Endothelial cell of umbilical vein (primary cell): ENCODE measurements around the gene NOL6. TPM values are rescaled to one million over a fixed set of nuclear protein-coding genes. Genes with fewer than 3 reads are reported as not detected.

Experiments used
- BruUV-seq: library from RNA; stranded (reverse); fragments of 400-500 nt; replicated peaks from 2 replicates; lab custom pipeline; 2021; lab: Mats Ljungman, UMichigan
- CTCF ChIA-PET: fragments of 300-600, 350-600 bp; sonication (Branson Sonifier 250); formaldehyde crosslinking; loops from one replicate; lab custom pipeline; 2021; ENCODE audit warnings: antibody characterized with exemption, inconsistent platforms; lab: Charles Lee
- POLR2A ChIA-PET: fragments of 300-600, 350-600 bp; sonication (Branson Sonifier 250); formaldehyde crosslinking; loops from one replicate; lab custom pipeline; 2021; ENCODE audit warnings: antibody characterized with exemption, inconsistent platforms; lab: Charles Lee
- DNase-seq: peaks from one replicate; pipeline ENCODE4 v3.0.0-alpha.2; 2011; ENCODE audit warnings: low read depth, low spot score
- FAIRE-seq: peaks from 2 replicates; lab custom pipeline; 2011; peaks lifted over from hg19 to GRCh38; lab: Jason Lieb, UNC
- H2AFZ ChIP-seq: 2 replicates; pipeline ENCODE4 v1.6.0; 2012; ENCODE audit warnings: low read depth, low read length, control low read depth, inconsistent platforms
- H3K27ac ChIP-seq: 2 replicates; pipeline ENCODE4 v1.5.1; 2011; ENCODE audit warnings: low read depth, mild to moderate bottlenecking, control low read depth, low read length, moderate library complexity; ENCODE audit not compliant: insufficient read depth
- H3K27me3 ChIP-seq, 2 experiments: 2 replicates each; pipeline versions ENCODE4 v1.6.0 to v1.6.1; 2011; ENCODE audit warnings: low read length in 2 of 2, mixed read lengths in 1 of 2; ENCODE audit not compliant: control insufficient read depth in 2 of 2, insufficient read depth in 2 of 2
- H3K36me3 ChIP-seq, 2 experiments: 2 replicates in 1 of 2; 3 replicates in 1 of 2; pipeline ENCODE4 v1.5.1; 2011; ENCODE audit warnings: low read length in 2 of 2, mild to moderate bottlenecking in 1 of 2, moderate library complexity in 1 of 2; ENCODE audit not compliant: control insufficient read depth in 2 of 2, insufficient read depth in 2 of 2; ENCODE audit errors: extremely low read depth in 1 of 2
- H3K4me1 ChIP-seq: 3 replicates; pipeline ENCODE4 v1.5.1; 2011; ENCODE audit warnings: mild to moderate bottlenecking, low read length; ENCODE audit not compliant: control insufficient read depth, insufficient read depth; ENCODE audit errors: extremely low read depth
- H3K4me2 ChIP-seq: 2 replicates; pipeline ENCODE4 v1.6.1; 2011; ENCODE audit warnings: low read length, control low read depth, mixed read lengths; ENCODE audit not compliant: insufficient read depth
- H3K4me3 ChIP-seq, 3 experiments: fragments of 200-600 bp in 1 of 3; sonication (generic), shearing (Covaris generic) in 1 of 3; replicated peaks in 1 of 3; 2 replicates each; pipeline ENCODE4 v1.5.1; 2011 to 2016; ENCODE audit warnings: control low read depth in 3 of 3, low read length in 3 of 3, mild to moderate bottlenecking in 2 of 3, inconsistent platforms in 1 of 3, low read depth in 1 of 3, moderate library complexity in 1 of 3; ENCODE audit not compliant: insufficient read depth in 1 of 3
- H3K79me2 ChIP-seq: 2 replicates; pipeline ENCODE4 v1.6.0; 2012; ENCODE audit warnings: low read length, inconsistent platforms; ENCODE audit not compliant: control insufficient read depth, insufficient read depth
- H3K9ac ChIP-seq: replicated peaks from 2 replicates; pipeline ENCODE3; 2011; ENCODE audit warnings: low read length, control low read depth; ENCODE audit not compliant: insufficient read depth; ENCODE audit errors: extremely low read depth
- H3K9me1 ChIP-seq: replicated peaks from 3 replicates; pipeline ENCODE4 v1.6.0; 2011; ENCODE audit warnings: mild to moderate bottlenecking, low read length; ENCODE audit not compliant: control insufficient read depth, insufficient read depth; ENCODE audit errors: extremely low read depth
- H3K9me3 ChIP-seq: replicated peaks from 2 replicates; pipeline ENCODE4 v1.5.1; 2012; ENCODE audit warnings: low read length, inconsistent platforms; ENCODE audit not compliant: control insufficient read depth, insufficient read depth
- H4K20me1 ChIP-seq: replicated peaks from 2 replicates; pipeline ENCODE3; 2011; ENCODE audit warnings: mild to moderate bottlenecking, low read length; ENCODE audit not compliant: control insufficient read depth, insufficient read depth; ENCODE audit errors: extremely low read depth
- EZH2 ChIP-seq: IDR thresholded peaks from 2 replicates; pipeline ENCODE4 v1.6.1; 2012; ENCODE audit warnings: borderline replicate concordance, low read depth, mild to moderate bottlenecking, moderate library complexity, low read length, inconsistent platforms; ENCODE audit not compliant: severe bottlenecking
- FOS ChIP-seq: IDR thresholded peaks from 2 replicates; pipeline ENCODE4 v1.6.1; 2011; ENCODE audit warnings: mild to moderate bottlenecking, low read length, moderate library complexity, borderline replicate concordance; ENCODE audit not compliant: insufficient read depth
- GATA2 ChIP-seq: IDR thresholded peaks from 2 replicates; pipeline ENCODE4 v1.7.0; 2011; ENCODE audit warnings: low read depth, mild to moderate bottlenecking, moderate library complexity, mixed read lengths, low read length; ENCODE audit not compliant: insufficient read length, insufficient read depth
- JUN ChIP-seq: IDR thresholded peaks from 2 replicates; pipeline ENCODE4 v1.6.1; 2011; ENCODE audit warnings: borderline replicate concordance, low read depth; ENCODE audit not compliant: insufficient read length, insufficient read depth
- MYC ChIP-seq: IDR thresholded peaks from one replicate; pipeline ENCODE4 v1.6.1; 2011; ENCODE audit warnings: mild to moderate bottlenecking, low read depth, low read length
- POLR2A ChIP-seq: IDR thresholded peaks from 2 replicates; pipeline ENCODE4 v1.6.1; 2012; ENCODE audit warnings: low read depth, mild to moderate bottlenecking, control low read depth, low read length
- POLR2AphosphoS5 ChIP-seq: IDR thresholded peaks from 2 replicates; pipeline ENCODE4 v1.6.1; 2012; ENCODE audit warnings: low read depth, mild to moderate bottlenecking, control low read depth, low read length, moderate library complexity; ENCODE audit not compliant: insufficient read depth
- dilution Hi-C: fragments of 300-500 bp; cut with MboI; formaldehyde crosslinking; loops from one replicate; pipeline ENCODE4 v1.15.0; 2019; ENCODE audit warnings: low sequenced_read_pairs; ENCODE audit not compliant: extremely low pct_ligation_motif_present
- intact Hi-C: fragments of 100-400 bp; cut with micrococcal nuclease; formaldehyde crosslinking; loops from one replicate; pipeline ENCODE4 v1.10.0; 2022
- polyA plus RNA-seq, 4 experiments: library from polyadenylated mRNA; depleted of rRNA in 3 of 4; stranded (reverse) in 3 of 4; unstranded in 1 of 4; fragments of >200 nt; gene quantifications; 2 replicates each; pipeline versions ENCODE4 v1.2.1 to v1.2.3, GENCODE V29; 2011 to 2012; ENCODE audit warnings: missing spikeins in 1 of 4
- total RNA-seq: library from RNA; stranded (reverse); gene quantifications from 2 replicates; pipeline ENCODE4 v1.2.3, GENCODE V29; 2021
- TF ChIP-seq, protein P1 (sequence below): IDR thresholded peaks from 2 replicates; pipeline ENCODE4 v1.6.1; 2011; ENCODE audit not compliant: insufficient read depth, insufficient read length
- TF ChIP-seq, protein P2 (sequence below), 2 donors: IDR thresholded peaks; 1 replicate in 1 of 2; 2 replicates in 1 of 2; pipeline ENCODE4 v1.5.1; 2011; ENCODE audit warnings: low read length in 2 of 2, mild to moderate bottlenecking in 2 of 2, moderate library complexity in 2 of 2, control low read depth in 1 of 2, inconsistent platforms in 1 of 2, low read depth in 1 of 2; ENCODE audit not compliant: insufficient read depth in 1 of 2; ENCODE audit errors: extremely low read depth in 1 of 2

NOL6 gene
- total and polyA plus RNA-seq, 2 donors (not counting 3 experiments of a cell fraction or from before 2014, with no cell fraction given) = 35.7 to 45.1 TPM

GRCh38 chr9:33443464-33444154 lies 30.1 kb downstream of the NOL6 start:
- no peaks in the 10 kb centered on the region for H3K9me1 ChIP-seq
- H3K27me3 ChIP-seq = peaks cover 0 to 2% of the 10 kb centered on the region in 2 experiments
- no peak overlapping the region for H3K27ac ChIP-seq
- H3K9me3 ChIP-seq = no peaks in the 10 kb centered on the region
- no peak overlapping the region for H3K4me3 ChIP-seq
- H3K36me3 ChIP-seq = no peaks in the 10 kb centered on the region
- CTCF ChIA-PET = interaction anchor here (0.8 to 5.9 kb wide), 4 partner anchors 8 to 69 kb away, joined by 3 to 57 read pairs (median 10); no protein-coding TSS in a partner anchor
- peaks cover 7% of the 10 kb centered on the region for H3K4me1 ChIP-seq
- intact Hi-C loops = no loop called here
- no peaks in the 10 kb centered on the region for H4K20me1 ChIP-seq
- dilution Hi-C loops = no loop called here
- no peak overlapping the region for H3K4me2 ChIP-seq
- POLR2A ChIA-PET = no interaction called here
- no peak for FAIRE-seq
- no peak for DNase-seq
- TF ChIP-seq GATA2 = no peak
- no peak for TF ChIP-seq POLR2A
- TF ChIP-seq, protein P1, sequence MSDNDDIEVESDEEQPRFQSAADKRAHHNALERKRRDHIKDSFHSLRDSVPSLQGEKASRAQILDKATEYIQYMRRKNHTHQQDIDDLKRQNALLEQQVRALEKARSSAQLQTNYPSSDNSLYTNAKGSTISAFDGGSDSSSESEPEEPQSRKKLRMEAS = no peak
- TF ChIP-seq MYC = no peak
- TF ChIP-seq, protein P2, sequence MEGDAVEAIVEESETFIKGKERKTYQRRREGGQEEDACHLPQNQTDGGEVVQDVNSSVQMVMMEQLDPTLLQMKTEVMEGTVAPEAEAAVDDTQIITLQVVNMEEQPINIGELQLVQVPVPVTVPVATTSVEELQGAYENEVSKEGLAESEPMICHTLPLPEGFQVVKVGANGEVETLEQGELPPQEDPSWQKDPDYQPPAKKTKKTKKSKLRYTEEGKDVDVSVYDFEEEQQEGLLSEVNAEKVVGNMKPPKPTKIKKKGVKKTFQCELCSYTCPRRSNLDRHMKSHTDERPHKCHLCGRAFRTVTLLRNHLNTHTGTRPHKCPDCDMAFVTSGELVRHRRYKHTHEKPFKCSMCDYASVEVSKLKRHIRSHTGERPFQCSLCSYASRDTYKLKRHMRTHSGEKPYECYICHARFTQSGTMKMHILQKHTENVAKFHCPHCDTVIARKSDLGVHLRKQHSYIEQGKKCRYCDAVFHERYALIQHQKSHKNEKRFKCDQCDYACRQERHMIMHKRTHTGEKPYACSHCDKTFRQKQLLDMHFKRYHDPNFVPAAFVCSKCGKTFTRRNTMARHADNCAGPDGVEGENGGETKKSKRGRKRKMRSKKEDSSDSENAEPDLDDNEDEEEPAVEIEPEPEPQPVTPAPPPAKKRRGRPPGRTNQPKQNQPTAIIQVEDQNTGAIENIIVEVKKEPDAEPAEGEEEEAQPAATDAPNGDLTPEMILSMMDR (IDR thresholded peaks at IDR 0.05; ENCODE audit: extremely low read depth in 1 of 2, insufficient read depth in 1 of 2, low read depth in 1 of 2, low read length in 2 of 2) = no peak
- TF ChIP-seq EZH2 = no peak
- TF ChIP-seq FOS = no peak
- no peak for TF ChIP-seq JUN
- no peak for TF ChIP-seq POLR2AphosphoS5
- H3K9ac ChIP-seq = no peak overlapping the region
- no peak overlapping the region for H2AFZ ChIP-seq
- H3K79me2 ChIP-seq = no peaks in the 10 kb centered on the region
- BruUV-seq = no TSS peak
